Vagina (tissue), 2 donors: ENCODE data around the gene REV3L. TPM values are rescaled to one million over a fixed set of nuclear protein-coding genes. Genes with fewer than 3 reads are reported as not detected.

Source experiments
- DNase-seq, 2 donors: peaks; one replicate each; pipeline ENCODE4 v3.0.0-alpha.2; 2017; ENCODE audit errors: extremely low spot score in 2 of 2
- H3K27ac ChIP-seq: fragments of 200-600 bp; sonication (generic); one replicate; pipeline ENCODE4 v1.5.1; 2019
- H3K27me3 ChIP-seq: fragments of 200-600 bp; sonication (generic); one replicate; pipeline ENCODE4 v1.5.1; 2019
- H3K36me3 ChIP-seq, 2 donors: fragments of 200-600 bp; sonication (generic); one replicate each; pipeline ENCODE4 v1.5.1; 2017 to 2019
- H3K4me1 ChIP-seq: fragments of 200-600 bp; sonication (generic); one replicate; pipeline ENCODE4 v1.5.1; 2019
- H3K4me3 ChIP-seq, 2 donors: fragments of 200-600 bp; sonication (generic); 1 replicate in 1 of 2; 2 replicates in 1 of 2; pipeline ENCODE4 v1.5.1; 2016 to 2019
- H3K9me3 ChIP-seq: fragments of 200-600 bp; sonication (generic); one replicate; pipeline ENCODE4 v1.5.1; 2019
- POLR2A ChIP-seq, 2 donors: fragments of 450-650 bp; IDR thresholded peaks; one replicate each; pipeline ENCODE4 v1.6.1; 2017; ENCODE audit warnings: antibody characterized with exemption in 2 of 2, mild to moderate bottlenecking in 2 of 2, moderate library complexity in 2 of 2
- POLR2AphosphoS5 ChIP-seq, 2 donors: sonication (generic); formaldehyde crosslinking; IDR thresholded peaks; one replicate each; pipeline ENCODE4 v1.9.0; 2017; ENCODE audit warnings: antibody characterized with exemption in 2 of 2, mild to moderate bottlenecking in 2 of 2, low read depth in 1 of 2; ENCODE audit not compliant: insufficient read depth in 1 of 2
- intact Hi-C: fragments of 100-400 bp; cut with DNase I; formaldehyde crosslinking; loops from one replicate; pipeline ENCODE4 v1.15.1; 2023
- total RNA-seq: library from RNA; depleted of rRNA; stranded (reverse); fragments of >200 nt; gene quantifications from one replicate; pipeline ENCODE4 v1.2.3, GENCODE V29; 2016
- TF ChIP-seq, protein P1 (sequence below), 3 experiments: fragments of 450-650 bp in 2 of 3; fragments of 200-600 bp in 1 of 3; sonication (generic) in 1 of 3; IDR thresholded peaks; one replicate each; pipeline ENCODE4 v1.5.1; 2017 to 2019; ENCODE audit warnings: antibody characterized with exemption in 3 of 3, mild to moderate bottlenecking in 2 of 3, moderate library complexity in 2 of 3

REV3L gene
- total RNA-seq, 1 donor from 2014 or later: 33.9 TPM

DNA sequence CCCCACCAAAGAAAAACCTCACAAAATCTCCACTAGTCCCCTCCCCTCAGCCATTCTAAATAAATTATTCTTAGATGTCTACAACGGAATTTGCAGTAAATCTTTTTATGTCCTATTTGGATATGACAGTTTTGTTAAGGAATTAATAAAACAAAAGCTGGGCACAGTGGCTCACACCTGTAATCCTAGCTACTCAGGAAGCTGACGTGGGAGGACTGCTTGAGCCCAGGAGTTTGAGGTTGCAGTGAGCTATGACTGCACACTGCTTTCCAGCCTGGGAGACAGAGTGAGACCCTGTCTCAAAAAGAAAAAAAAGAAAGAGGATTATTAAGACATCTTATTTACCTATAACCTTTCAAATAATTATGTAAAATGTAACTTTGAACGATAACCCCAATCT lies 230.3 kb downstream of the REV3L start:
- no peak overlapping the region for H3K27ac ChIP-seq
- no peaks in the 10 kb centered on the region for H3K27me3 ChIP-seq
- TF ChIP-seq, protein P1, sequence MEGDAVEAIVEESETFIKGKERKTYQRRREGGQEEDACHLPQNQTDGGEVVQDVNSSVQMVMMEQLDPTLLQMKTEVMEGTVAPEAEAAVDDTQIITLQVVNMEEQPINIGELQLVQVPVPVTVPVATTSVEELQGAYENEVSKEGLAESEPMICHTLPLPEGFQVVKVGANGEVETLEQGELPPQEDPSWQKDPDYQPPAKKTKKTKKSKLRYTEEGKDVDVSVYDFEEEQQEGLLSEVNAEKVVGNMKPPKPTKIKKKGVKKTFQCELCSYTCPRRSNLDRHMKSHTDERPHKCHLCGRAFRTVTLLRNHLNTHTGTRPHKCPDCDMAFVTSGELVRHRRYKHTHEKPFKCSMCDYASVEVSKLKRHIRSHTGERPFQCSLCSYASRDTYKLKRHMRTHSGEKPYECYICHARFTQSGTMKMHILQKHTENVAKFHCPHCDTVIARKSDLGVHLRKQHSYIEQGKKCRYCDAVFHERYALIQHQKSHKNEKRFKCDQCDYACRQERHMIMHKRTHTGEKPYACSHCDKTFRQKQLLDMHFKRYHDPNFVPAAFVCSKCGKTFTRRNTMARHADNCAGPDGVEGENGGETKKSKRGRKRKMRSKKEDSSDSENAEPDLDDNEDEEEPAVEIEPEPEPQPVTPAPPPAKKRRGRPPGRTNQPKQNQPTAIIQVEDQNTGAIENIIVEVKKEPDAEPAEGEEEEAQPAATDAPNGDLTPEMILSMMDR (IDR thresholded peaks at IDR 0.05): no peak
- TF ChIP-seq POLR2A (IDR thresholded peaks at IDR 0.05) (no peak), POLR2AphosphoS5 (IDR thresholded peaks at IDR 0.05; ENCODE audit: insufficient read depth in 1 of 2, low read depth in 1 of 2) (no peak)
- H3K4me1 ChIP-seq: no peaks in the 10 kb centered on the region
- DNase-seq: no peak
- intact Hi-C loops: loop anchor here (10.0 kb wide), 1 partner anchor 802 kb away; the partner anchor contains the start of gene CCN6
- H3K36me3 ChIP-seq: no peaks in the 10 kb centered on the region
- H3K9me3 ChIP-seq: no peaks in the 10 kb centered on the region
- no peak overlapping the region for H3K4me3 ChIP-seq

DNA sequence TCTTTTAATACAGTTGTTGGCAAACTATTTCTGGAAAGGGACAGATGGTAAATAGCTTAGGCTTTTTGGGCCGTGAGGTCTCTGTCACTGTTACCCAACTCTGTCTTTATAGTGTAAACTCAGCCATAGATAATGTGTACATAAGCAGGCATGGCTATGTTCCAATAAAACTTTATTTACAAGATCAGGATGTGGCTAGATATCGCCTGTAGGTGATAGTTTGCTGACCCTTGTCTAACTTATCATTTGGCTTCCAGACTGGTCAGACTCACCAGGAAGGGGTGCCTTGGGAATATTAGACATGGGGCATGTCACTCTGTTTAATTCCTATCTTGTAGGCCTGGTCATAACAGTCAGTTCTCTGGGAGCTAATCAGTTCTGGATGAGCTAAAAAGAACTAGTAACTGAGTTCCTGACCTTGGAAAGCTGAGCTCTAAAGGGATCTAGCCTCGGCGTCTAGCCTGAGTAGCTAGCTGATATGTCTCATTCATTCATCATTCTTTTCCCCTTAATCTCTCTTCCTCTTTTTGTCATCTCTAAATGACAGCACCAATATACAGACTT lies 232.1 kb downstream of the REV3L start:
- intact Hi-C loops: loop anchor here (10.0 kb wide), 1 partner anchor 804 kb away; the partner anchor contains the start of gene CCN6
- TF ChIP-seq POLR2AphosphoS5 (IDR thresholded peaks at IDR 0.05; ENCODE audit: insufficient read depth in 1 of 2, low read depth in 1 of 2) (no peak), POLR2A (IDR thresholded peaks at IDR 0.05) (no peak)
- TF ChIP-seq, protein P1 (IDR thresholded peaks at IDR 0.05): no peak
- no peak overlapping the region for H3K27ac ChIP-seq

More for the DNA sequence above, 232.1 kb downstream of the REV3L start:
- no peaks in the 10 kb centered on the region for H3K36me3 ChIP-seq
- no peaks in the 10 kb centered on the region for H3K27me3 ChIP-seq
- no peaks in the 10 kb centered on the region for H3K9me3 ChIP-seq
- no peaks in the 10 kb centered on the region for H3K4me1 ChIP-seq
- DNase-seq: no peak
- H3K4me3 ChIP-seq: no peak overlapping the region

Other genes with a start within 250 kb of the REV3L start
- gene TRAF3IP2, start 122.7 kb upstream of the REV3L start, total RNA-seq: 35.1 TPM